Activated T-helper 1 cell treated with anti-CD3 and anti-CD28 coated beads, Interleukin-12 subunit alpha, Interleukin-12 subunit beta, Interleukin-2, Interleukin-4 antibody, amounts not matched to agents 30 ng/mL and 10 ng/mL and 1 ng/mL, durations not matched to agents 14 hours and 24 hours and 36 hours (primary cell): ENCODE measurements around the gene MRGPRE. TPM values are rescaled to one million over a fixed set of nuclear protein-coding genes. Genes with fewer than 3 reads are reported as not detected.

Experiments used
- DNase-seq: peaks from one replicate; pipeline ENCODE4 v3.0.0; 2021; ENCODE audit warnings: low spot score
- H3K27ac Mint-ChIP-seq: one replicate; pipeline ENCODE4 v1.8.0; 2021; ENCODE audit warnings: mild to moderate bottlenecking, mixed read lengths
- H3K27me3 Mint-ChIP-seq: one replicate; pipeline ENCODE4 v1.8.0; 2022; ENCODE audit warnings: mild to moderate bottlenecking, moderate library complexity, mixed read lengths; ENCODE audit not compliant: insufficient read depth
- H3K36me3 Mint-ChIP-seq: one replicate; pipeline ENCODE4 v1.8.0; 2021; ENCODE audit warnings: low read depth, mixed read lengths
- H3K4me1 Mint-ChIP-seq: one replicate; pipeline ENCODE4 v1.8.0; 2021; ENCODE audit warnings: low read depth, mixed read lengths
- H3K4me3 Mint-ChIP-seq: one replicate; pipeline ENCODE4 v1.8.0; 2021; ENCODE audit warnings: mild to moderate bottlenecking, moderate library complexity, mixed read lengths
- H3K9me3 Mint-ChIP-seq: one replicate; pipeline ENCODE4 v1.8.0; 2021; ENCODE audit warnings: mixed read lengths
- intact Hi-C: fragments of 100-400 bp; cut with micrococcal nuclease; formaldehyde crosslinking; loops from one replicate; pipeline ENCODE4 v1.15.1; 2024
- total RNA-seq: library from RNA; stranded (reverse); gene quantifications from 2 replicates; pipeline ENCODE4 v1.2.3, GENCODE V29; 2022

The MRGPRE gene
- total RNA-seq, 1 donor from 2014 or later, result not detected

DNA sequence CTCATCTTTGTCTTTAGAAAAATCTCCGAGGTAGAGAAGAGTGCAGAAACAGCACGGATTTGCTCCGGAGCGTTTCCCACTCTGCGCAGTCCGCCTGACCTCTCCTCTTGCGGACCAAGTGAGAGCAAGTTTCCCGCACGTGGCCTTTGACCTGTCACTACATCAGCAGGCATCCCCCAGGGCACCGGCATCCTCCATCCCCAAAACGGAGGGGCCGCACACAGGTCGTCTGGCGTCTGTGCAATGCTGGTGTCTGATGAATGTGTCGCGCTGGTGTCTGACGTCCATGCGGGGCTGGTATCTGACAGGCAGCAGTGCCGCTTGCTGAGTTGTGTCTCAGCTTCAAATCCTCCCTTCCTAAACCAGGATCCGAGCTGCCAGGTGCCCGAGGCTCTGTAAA is 739 bp upstream of the MRGPRE start:
- intact Hi-C loops, result no loop called here
- Mint-ChIP-seq H3K36me3 (no peaks in the 10 kb centered on the region), H3K27ac (no peak overlapping the region), H3K4me1 (no peaks in the 10 kb centered on the region), H3K9me3 (no peaks in the 10 kb centered on the region), H3K27me3 (peaks cover 6% of the 10 kb centered on the region), H3K4me3 (no peak overlapping the region)
- no peak for DNase-seq

DNA sequence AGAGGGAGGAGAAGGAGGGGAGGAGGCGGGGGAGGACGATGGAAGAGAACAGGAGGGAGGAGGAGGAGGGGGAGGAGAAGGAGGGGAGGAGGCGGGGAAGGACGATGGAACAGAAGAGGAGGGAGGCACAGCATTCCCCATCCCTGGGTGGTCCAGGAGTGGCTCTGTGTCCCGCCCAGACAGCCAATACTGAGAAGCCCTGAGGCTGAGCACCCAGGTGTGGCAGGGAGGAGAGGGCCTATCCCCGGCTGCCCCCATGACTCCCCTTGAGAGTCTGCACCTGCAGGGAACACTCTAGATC is 717 bp downstream of the MRGPRE start:
- Mint-ChIP-seq H3K27me3 (peaks cover 3% of the 10 kb centered on the region), H3K27ac (no peak overlapping the region), H3K4me1 (no peaks in the 10 kb centered on the region), H3K9me3 (no peaks in the 10 kb centered on the region), H3K36me3 (no peaks in the 10 kb centered on the region), H3K4me3 (no peak overlapping the region)
- intact Hi-C loops, result no loop called here
- DNase-seq, result no peak

DNA sequence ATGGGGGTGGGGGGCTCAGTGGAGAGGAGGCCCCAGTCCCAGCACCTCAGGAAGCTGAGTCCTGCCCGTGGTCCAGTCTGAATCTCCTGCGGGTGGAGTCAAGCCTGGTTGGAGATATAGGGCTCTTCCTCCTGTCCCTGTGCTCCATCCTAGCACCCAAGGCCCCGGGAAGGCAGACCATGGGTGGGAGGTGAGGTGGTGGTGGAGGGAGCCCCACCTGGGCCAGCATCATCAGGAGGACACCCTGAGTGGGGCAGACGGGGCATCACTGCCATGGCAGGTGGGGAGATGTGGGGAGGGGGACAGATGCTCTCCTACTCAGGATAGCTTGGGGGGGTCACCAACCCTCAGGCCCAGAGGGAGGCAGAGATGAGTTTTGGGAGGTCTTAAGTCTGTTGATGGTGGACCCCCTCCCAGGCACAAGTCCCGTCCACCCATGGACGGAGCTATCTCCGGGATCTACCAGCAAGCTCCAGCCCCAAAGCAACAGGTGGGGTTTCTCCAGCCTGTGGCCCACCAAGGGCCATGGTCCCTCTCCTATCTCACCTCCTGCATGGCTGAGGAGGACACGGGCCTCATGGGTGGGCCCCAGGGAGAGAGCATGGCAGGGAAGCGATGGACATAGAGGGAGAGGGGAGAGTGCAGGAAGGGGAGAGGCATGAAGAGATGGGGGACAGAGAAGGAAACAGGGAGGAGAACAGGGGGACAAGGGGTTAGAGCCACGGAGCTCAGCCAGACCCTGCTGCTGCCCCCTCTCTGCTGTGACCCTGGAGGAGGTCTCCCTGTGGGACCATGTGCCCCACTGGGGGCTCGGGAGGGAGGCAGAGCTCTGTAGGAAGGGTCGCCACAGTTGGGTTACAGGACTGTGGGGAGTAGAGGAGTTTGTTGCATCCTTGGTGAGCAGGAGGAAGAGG is 1.3 kb downstream of the MRGPRE start:
- H3K9me3 Mint-ChIP-seq, result no peaks in the 10 kb centered on the region
- H3K4me3 Mint-ChIP-seq, result no peak overlapping the region
- DNase-seq, result no peak
- H3K4me1 Mint-ChIP-seq, result no peaks in the 10 kb centered on the region
- no peak overlapping the region for H3K27ac Mint-ChIP-seq
- peaks cover 3% of the 10 kb centered on the region for H3K27me3 Mint-ChIP-seq
- H3K36me3 Mint-ChIP-seq, result no peaks in the 10 kb centered on the region
- intact Hi-C loops, result no loop called here

DNA sequence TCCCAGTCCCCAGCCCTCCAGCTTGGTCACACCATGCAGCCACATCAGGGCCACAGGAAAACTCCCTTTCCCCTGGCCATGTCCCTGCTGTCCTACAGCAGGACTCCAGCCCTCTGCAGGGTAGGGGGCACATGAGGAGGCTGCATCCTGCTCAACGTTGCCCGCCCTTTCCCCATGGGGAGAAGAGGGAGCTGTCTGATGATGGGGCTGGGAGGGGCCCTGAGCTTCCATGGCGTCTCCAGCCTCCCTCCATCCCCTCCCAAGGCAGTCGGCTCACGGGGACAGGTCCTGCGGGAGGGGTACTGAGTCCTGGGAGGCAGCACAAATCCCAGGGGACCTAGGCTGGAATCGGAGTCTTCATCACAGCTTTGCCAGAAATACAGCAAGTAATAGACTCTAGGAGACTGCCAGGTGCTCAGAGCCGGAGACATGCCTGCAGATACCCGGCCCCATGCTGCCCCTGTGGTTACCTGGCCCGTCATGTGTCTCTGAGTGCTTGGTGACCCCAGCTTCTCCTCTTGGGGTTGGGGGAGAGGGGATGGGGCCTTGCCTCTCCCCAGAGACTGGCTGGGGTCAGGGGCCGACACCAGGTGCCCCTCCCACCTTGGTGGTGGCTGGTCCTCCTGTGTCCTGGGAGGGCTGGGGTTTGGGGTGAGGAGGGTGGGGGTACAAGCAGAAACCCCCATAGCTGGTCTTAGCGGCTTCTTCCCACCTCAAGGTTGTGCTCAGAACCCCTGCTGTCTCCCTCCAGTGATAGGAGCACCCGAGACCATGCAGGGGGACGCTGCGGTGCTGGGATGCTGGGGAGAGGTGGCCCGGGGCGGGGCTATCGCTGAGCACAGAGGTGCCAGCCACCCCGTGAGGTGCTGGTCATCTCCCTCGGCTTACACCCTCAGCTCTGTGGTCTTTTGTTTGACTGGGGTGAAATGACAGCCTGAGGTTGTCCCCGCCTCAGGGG is 2.3 kb downstream of the MRGPRE start:
- no peak for DNase-seq
- intact Hi-C loops, result no loop called here
- Mint-ChIP-seq H3K9me3 (no peaks in the 10 kb centered on the region), H3K36me3 (no peaks in the 10 kb centered on the region), H3K27ac (no peak overlapping the region), H3K4me1 (no peaks in the 10 kb centered on the region), H3K27me3 (no peaks in the 10 kb centered on the region), H3K4me3 (no peak overlapping the region)

DNA sequence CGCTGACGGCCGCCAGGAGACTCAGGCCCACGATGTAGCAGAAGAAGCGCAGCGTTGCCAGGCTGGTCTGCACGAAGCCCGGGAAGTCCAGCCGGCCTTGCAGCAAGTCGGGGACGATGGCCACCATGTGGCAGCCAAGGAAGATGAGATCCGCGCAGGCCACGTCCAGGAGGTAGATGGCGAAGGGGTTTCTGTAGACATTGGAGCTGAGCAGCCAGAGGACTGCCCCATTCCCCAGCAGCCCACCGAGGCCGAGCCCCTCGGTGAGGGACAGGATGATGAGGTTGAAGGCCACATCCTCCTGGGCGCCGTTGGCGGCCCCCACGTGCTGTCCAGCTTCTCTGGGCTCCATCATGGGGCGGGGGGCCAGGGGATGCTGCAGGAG is 3.8 kb downstream of the MRGPRE start:
- no peaks in the 10 kb centered on the region for H3K9me3 Mint-ChIP-seq
- H3K4me3 Mint-ChIP-seq, result no peak overlapping the region
- intact Hi-C loops, result no loop called here

DNA sequence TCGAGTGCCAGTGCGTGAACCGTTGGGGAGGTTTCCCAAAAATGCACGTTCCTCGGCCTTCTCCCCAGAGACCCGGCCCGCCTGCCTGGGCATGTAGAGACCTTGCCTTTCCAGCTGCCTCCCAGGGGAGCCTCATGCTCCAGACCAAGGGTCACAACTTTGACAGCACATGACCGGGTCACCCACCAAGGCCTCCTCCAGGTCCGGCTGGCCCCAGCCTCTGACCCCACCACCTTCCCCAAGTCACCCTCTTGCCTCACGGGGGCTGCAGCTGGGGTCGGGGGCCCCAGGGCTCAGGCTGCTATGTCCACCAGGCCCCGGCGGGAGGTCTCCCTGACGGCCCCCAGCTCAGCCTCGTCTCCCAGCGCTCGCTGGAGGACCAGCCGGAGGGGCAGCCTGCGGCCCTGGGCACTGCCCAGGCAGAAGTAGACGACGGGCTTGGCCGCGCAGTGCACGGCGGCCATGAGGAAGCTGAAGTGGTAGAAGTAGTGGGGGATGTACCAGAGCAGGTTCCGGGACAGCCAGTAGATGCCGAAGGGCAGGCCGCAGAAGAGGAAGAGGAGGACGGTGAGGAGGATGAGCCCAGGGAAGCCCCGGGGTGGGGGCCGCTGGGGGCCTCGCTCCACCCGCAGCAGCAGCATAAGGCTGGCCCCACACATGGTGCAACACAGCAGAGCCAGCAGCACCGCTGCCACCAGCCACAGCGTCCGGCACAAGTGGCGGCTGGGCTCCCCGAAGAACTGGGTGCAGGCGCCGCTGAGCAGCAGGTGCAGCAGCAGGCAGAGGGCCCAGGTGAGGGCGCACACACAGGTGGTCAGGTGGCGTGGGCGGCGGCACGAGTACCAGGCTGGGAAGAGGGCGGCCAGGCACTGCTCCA is 4.4 kb downstream of the MRGPRE start:
- Mint-ChIP-seq H3K36me3 (no peaks in the 10 kb centered on the region), H3K27me3 (no peaks in the 10 kb centered on the region), H3K4me1 (no peaks in the 10 kb centered on the region), H3K27ac (no peak overlapping the region), H3K9me3 (no peaks in the 10 kb centered on the region), H3K4me3 (no peak overlapping the region)
- intact Hi-C loops, result no loop called here
- no peak for DNase-seq

More for the DNA sequence above, 3.8 kb downstream of the MRGPRE start:
- Mint-ChIP-seq H3K27me3 (no peaks in the 10 kb centered on the region), H3K27ac (no peak overlapping the region), H3K4me1 (no peaks in the 10 kb centered on the region), H3K36me3 (no peaks in the 10 kb centered on the region)
- no peak for DNase-seq

DNA sequence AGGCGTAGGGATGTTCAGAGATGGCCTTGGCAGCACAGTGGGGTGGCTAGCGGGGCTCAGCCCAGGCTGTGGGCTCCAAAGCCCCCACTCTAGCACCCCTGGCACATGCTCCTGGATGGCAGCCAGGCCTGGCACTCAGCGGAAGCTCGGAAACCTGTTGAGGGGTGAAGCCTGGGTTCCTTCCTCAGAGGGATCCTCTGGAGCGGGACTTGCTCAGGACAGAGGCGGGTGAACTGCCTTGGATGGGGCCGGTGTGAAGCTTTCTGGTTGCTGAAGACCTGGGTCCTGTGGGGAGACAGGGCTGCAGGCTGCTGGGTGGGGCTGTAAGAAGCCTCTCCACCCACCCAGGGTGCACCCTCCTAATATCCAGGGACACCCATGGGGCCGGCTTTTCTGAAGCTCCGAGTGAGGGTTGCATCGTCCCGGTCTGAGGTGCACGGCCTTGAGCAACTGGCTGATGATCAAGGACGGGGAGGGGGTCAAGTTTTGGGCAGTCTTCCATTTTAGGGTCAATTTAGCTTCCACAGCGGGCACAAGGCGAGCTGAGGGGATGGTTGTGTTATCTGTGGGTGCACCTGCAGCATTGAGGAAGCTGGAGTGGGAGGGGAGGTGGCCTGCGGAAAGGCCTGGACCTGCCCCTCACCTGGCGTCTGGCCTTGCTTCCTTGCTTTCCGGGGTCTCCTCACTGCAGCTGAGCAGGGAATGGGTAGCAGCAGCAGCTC is 5.2 kb downstream of the MRGPRE start:
- H3K4me1 Mint-ChIP-seq, result no peaks in the 10 kb centered on the region
- H3K27me3 Mint-ChIP-seq, result no peaks in the 10 kb centered on the region
- H3K9me3 Mint-ChIP-seq, result no peaks in the 10 kb centered on the region
- intact Hi-C loops, result no loop called here
- no peaks in the 10 kb centered on the region for H3K36me3 Mint-ChIP-seq
- H3K4me3 Mint-ChIP-seq, result no peak overlapping the region
- no peak for DNase-seq
- no peak overlapping the region for H3K27ac Mint-ChIP-seq

DNA sequence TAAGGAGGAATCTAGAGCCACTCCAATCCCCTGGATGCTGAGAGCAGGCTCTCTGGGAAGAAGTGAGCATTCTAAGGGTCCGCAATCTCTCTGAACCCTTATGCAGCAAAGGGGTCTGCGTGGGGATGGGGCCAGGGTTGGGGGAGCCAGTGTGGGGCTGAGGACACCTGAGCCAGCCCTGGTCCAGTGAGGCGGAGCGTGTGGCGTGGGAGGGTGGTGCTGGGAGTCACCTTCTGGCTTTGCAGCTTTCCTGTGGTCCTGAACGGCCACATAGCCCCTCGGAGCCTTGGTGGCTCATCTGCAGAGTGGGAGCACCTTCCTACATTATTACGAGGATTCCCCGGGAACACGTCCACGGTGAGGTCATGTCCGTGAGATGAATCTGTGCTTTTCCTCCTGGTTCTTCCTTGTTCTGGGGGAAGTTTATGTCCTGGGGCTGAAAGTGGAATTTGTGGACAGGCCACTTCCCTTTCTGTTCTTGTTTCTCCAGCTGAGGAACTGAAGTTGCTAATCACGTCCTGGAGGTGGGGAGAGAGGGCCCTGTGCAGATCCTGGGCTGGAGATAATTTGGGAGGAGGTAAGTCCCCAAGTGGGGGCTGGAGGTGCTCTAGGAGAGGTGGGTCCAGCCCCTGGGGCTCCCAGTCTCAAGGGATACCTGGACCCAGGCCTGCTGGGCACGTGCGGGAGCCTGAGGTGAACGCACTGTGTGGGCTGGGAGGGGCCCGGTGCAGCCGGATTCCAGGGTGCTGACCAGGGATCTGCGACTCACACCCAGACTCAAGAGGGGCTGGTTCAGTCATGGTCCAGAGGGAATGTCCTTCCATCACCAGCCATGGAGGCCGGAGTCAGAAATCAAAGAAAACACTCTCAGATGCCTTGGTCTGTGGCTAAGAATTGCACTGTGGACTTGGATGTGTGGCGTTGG is 6.1 kb downstream of the MRGPRE start:
- H3K36me3 Mint-ChIP-seq, result no peaks in the 10 kb centered on the region
- H3K4me1 Mint-ChIP-seq, result no peaks in the 10 kb centered on the region
- no peaks in the 10 kb centered on the region for H3K27me3 Mint-ChIP-seq
- no peak for DNase-seq
- no peaks in the 10 kb centered on the region for H3K9me3 Mint-ChIP-seq
- intact Hi-C loops, result no loop called here
- no peak overlapping the region for H3K4me3 Mint-ChIP-seq
- H3K27ac Mint-ChIP-seq, result no peak overlapping the region

DNA sequence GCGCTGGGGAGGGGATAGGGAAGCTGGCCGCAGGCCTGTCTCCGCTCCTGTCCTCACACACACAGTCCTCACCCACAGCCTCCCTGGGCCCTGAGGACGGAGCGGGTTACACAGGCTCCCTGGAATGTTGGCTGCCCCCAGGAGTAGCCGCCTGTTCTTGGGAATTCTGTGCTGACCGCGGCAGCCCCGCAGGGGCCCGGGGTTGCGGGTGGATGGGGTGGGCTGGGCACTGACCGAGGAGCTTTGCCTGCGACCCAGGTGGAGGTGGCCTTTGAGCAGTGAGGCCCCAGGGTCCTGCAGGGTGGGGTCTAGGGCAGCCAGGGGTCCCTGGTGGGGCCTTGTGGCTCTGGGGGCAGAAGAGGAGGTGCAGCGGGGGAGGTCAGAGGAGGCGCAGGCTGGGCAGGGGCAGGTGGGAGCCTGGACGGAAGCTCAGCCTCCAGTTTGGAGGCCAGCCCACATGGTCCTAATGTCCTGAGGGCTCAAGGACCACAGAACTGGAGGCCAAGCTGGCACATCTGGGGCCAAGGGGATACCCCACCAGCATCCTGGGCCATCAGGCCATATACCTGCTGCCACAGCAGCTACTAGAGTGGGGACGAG is 7.0 kb downstream of the MRGPRE start:
- H3K4me3 Mint-ChIP-seq, result no peak overlapping the region
- DNase-seq, result no peak
- H3K36me3 Mint-ChIP-seq, result no peaks in the 10 kb centered on the region
- H3K9me3 Mint-ChIP-seq, result no peaks in the 10 kb centered on the region
- H3K27me3 Mint-ChIP-seq, result no peaks in the 10 kb centered on the region
- H3K27ac Mint-ChIP-seq, result no peak overlapping the region
- intact Hi-C loops, result no loop called here
- no peaks in the 10 kb centered on the region for H3K4me1 Mint-ChIP-seq

DNA sequence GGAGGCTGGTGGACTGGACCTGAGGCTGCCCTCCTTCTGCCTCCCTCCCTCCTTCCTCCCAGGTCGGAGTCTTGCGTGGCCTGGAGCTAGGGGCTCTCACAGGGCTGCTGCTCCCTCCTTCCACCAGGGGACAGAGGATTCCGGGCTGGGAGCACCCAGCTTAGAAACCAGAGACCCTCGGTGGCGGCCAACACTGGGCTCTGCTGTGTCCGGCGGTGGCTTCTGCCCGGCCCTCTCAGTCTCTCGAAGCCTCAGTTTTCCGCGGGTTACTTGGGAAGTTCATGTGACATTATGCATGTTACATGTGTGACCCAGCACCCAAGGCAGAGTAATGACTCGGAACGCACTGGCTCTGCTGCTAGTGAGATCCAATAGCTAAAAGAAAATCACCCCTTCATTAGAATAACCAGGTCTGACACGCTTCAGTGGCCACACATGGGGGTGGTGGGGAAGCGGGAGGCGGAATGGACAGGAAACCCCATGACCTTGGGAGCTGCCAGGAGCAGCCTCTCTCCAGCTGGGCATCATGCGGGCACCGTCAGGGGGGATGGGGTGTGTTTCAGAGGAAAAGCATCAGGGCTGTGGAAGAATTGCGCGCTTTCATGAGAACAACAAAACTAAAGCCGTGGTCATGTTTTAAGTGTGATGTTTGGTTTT is 7.7 kb downstream of the MRGPRE start:
- no peaks in the 10 kb centered on the region for H3K27me3 Mint-ChIP-seq
- no peaks in the 10 kb centered on the region for H3K4me1 Mint-ChIP-seq
- intact Hi-C loops, result no loop called here
- H3K36me3 Mint-ChIP-seq, result no peaks in the 10 kb centered on the region
- no peak overlapping the region for H3K27ac Mint-ChIP-seq
- no peak for DNase-seq
- H3K4me3 Mint-ChIP-seq, result no peak overlapping the region
- no peaks in the 10 kb centered on the region for H3K9me3 Mint-ChIP-seq

DNA sequence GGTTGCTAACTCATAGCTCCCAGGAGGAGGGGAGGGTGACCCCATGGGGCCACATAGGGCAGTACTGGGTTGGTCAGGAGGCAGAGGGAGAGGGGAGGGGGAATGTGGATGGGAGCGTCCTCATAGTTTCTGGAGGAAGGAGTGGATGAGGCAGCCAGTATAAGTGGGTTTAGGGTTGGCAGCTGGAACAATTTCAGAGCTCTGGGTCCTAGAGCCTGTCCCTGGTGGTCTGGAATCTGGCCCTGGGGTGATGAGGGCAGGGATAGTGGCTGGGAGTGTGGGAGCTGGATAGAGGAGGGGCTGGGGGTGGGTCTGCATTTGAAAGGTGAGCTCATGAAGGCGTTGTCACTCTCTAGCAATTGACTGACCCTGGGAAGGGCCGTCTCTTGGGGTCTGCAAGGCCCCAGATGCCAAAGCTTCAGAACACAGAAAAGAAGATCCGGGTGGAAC is 8.3 kb downstream of the MRGPRE start:
- no peaks in the 10 kb centered on the region for H3K4me1 Mint-ChIP-seq
- intact Hi-C loops, result no loop called here
- no peak overlapping the region for H3K4me3 Mint-ChIP-seq
- H3K27me3 Mint-ChIP-seq, result no peaks in the 10 kb centered on the region
- no peak overlapping the region for H3K27ac Mint-ChIP-seq
- DNase-seq, result no peak
- H3K9me3 Mint-ChIP-seq, result no peaks in the 10 kb centered on the region
- no peaks in the 10 kb centered on the region for H3K36me3 Mint-ChIP-seq
